ENCODE results near the gene SLC51A. TPM values are rescaled to one million over a fixed set of nuclear protein-coding genes. Genes with fewer than 3 reads are reported as not detected.

Gene SLC51A
- total and polyA plus RNA-seq, 2 of the 8 experiments (the other 6 are each of a cell fraction or from before 2014, with no cell fraction given): 6.3 to 9.8 TPM

DNA sequence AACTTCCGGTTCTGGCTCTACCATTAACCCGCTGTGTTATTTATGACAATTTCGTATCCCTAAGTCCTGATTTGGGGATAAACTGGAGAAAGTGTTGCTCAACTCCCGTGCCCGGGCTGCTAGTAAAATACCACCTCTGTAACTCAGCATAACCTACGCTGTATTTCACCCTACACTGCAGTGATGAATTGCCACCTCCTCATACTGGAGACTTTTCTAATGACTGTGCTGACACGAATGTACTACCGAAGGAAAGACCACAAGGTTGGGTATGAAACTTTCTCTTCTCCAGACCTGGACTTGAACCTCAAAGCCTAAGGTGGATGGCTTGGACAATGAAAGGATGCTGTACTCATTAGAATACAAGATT, 16.5 kb downstream of the SLC51A start:
- Histone ChIP-seq H3K4me2 (ENCODE audit: insufficient read depth in 1 of 2, low read depth in 2 of 2, low read length in 2 of 2) (no peak overlapping the region), H3K27me3 (replicated peaks in 1 of 4; ENCODE audit: control insufficient read depth in 3 of 4, extremely low read depth in 1 of 4, insufficient read depth in 3 of 4, low read length in 3 of 4) (no peaks in the 10 kb centered on the region), H2BK15ac (ENCODE audit: low read length) (no peak overlapping the region), H3K9ac (replicated peaks in 1 of 4; ENCODE audit: extremely low read depth in 1 of 4, low read depth in 3 of 4, low read length in 3 of 4) (no peak overlapping the region), H3K4ac (replicated peaks; ENCODE audit: insufficient read length, low read depth, low read length) (no peak overlapping the region), H3K23ac (ENCODE audit: insufficient read length) (no peak overlapping the region), H4K8ac (ENCODE audit: extremely low read depth, insufficient read depth, low read length) (no peak overlapping the region), H2AK5ac (ENCODE audit: low read depth, low read length) (no peak overlapping the region), H3K56ac (replicated peaks; ENCODE audit: insufficient read length, low read depth, low read length) (no peak overlapping the region), H3K79me2 (ENCODE audit: control insufficient read depth in 1 of 2, insufficient read depth in 2 of 2, low read length in 2 of 2) (no peaks in the 10 kb centered on the region), H4K20me1 (replicated peaks in 1 of 2; ENCODE audit: control insufficient read depth in 1 of 2, insufficient read depth in 2 of 2, low read length in 2 of 2) (no peaks in the 10 kb centered on the region), H3K23me2 (ENCODE audit: low read depth, low read length) (no peaks in the 10 kb centered on the region), H3K9me3 (ENCODE audit: insufficient read depth in 2 of 2, low read depth in 1 of 2, low read length in 1 of 2) (no peaks in the 10 kb centered on the region), H2BK20ac (ENCODE audit: low read length) (no peak overlapping the region), H2BK5ac (ENCODE audit: low read depth, low read length) (no peak overlapping the region), H3K36me3 (ENCODE audit: control insufficient read depth in 2 of 4, insufficient read depth in 4 of 4, low read length in 3 of 4) (peaks cover 0 to 7% (median 2%) of the 10 kb centered on the region in 4 experiments; a peak in 1 of 8 replicates), H3K4me3 (ENCODE audit: extremely low read depth in 1 of 4, insufficient read depth in 2 of 4, low read depth in 3 of 4, low read length in 4 of 4) (no peak overlapping the region), H3K79me1 (ENCODE audit: low read depth, low read length) (no peaks in the 10 kb centered on the region), H4K91ac (replicated peaks; ENCODE audit: insufficient read length, low read length) (no peak overlapping the region), H4K5ac (ENCODE audit: insufficient read length, low read depth, low read length) (no peak overlapping the region), H3K27ac (ENCODE audit: low read depth, low read length) (no peak overlapping the region), H3K4me1 (replicated peaks in 1 of 4; ENCODE audit: control insufficient read depth in 3 of 4, insufficient read depth in 4 of 4, low read length in 3 of 4) (no peaks in the 10 kb centered on the region), H3K18ac (ENCODE audit: extremely low read depth, low read length) (no peak overlapping the region), H3K14ac (ENCODE audit: insufficient read length) (no peak overlapping the region), H2AFZ (ENCODE audit: low read length) (no peak overlapping the region), H2BK120ac (replicated peaks; ENCODE audit: low read depth, low read length) (no peak overlapping the region), H2BK12ac (ENCODE audit: low read depth, low read length) (no peak overlapping the region)
- FAIRE-seq (no peak), DNase-seq (ENCODE audit: low read depth in 1 of 2, low spot score in 2 of 2) (no peak)
- CTCF ChIA-PET (ENCODE audit: partially characterized antibody): interaction anchor here (0.8 to 1.5 kb wide), 3 partner anchors 17 to 36 kb away, joined by 3 read pairs; no protein-coding TSS in a partner anchor
- POLR2A ChIA-PET (ENCODE audit: partially characterized antibody): interaction anchor here (0.6 kb wide), 1 partner anchor 16 kb away, joined by 3 read pairs; no protein-coding TSS in a partner anchor
- WGBS, 2 experiments (ENCODE audit: extremely low coverage in 1 of 2, insufficient coverage in 1 of 2, insufficient read length in 1 of 2, insufficient replicate concordance in 2 of 2, low coverage in 1 of 2, low lambda C conversion rate in 2 of 2, missing lambda C conversion rate in 1 of 2): 87% methylated on average over 8 of the region's 8 CpGs; no CpG with 5 or more reads in 1 of the 2 experiments
- TF ChIP-seq JUN (IDR thresholded peaks at IDR 0.05; ENCODE audit: low read depth, low read length) (no peak), SP4 (IDR thresholded peaks at IDR 0.05; ENCODE audit: low read length) (no peak), PHF8 (conservative IDR thresholded peaks at IDR 0.05; ENCODE audit: low read depth, low read length) (no peak), RBBP5 (IDR thresholded peaks at IDR 0.05; ENCODE audit: borderline replicate concordance, low read depth, low read length) (no peak), RAD21 (IDR thresholded peaks at IDR 0.05 in 1 of 2, conservative IDR thresholded peaks at IDR 0.05 in 1 of 2; ENCODE audit: low read depth in 2 of 2, low read length in 2 of 2) (no peak), SIX5 (IDR thresholded peaks at IDR 0.05; ENCODE audit: low read depth, low read length) (no peak), EP300 (IDR thresholded peaks at IDR 0.05; ENCODE audit: borderline replicate concordance in 1 of 2, low read depth in 2 of 2, low read length in 2 of 2) (no peak), KDM1A (IDR thresholded peaks at IDR 0.05; ENCODE audit: borderline replicate concordance, low read length) (no peak), TCF12 (IDR thresholded peaks at IDR 0.05; ENCODE audit: low read depth, low read length) (no peak), CEBPB (IDR thresholded peaks at IDR 0.05; ENCODE audit: low read depth, low read length) (no peak), TAF1 (IDR thresholded peaks at IDR 0.05; ENCODE audit: low read depth, low read length) (no peak), POLR2A (IDR thresholded peaks at IDR 0.05; ENCODE audit: control extremely low read depth in 1 of 2, low read depth in 2 of 2, low read length in 2 of 2) (no peak), ZNF274 (IDR thresholded peaks at IDR 0.05; ENCODE audit: borderline replicate concordance, extremely low read depth, low read length) (no peak), YY1 (IDR thresholded peaks at IDR 0.05; ENCODE audit: low read depth, low read length) (no peak)
- TF ChIP-seq, protein P1, sequence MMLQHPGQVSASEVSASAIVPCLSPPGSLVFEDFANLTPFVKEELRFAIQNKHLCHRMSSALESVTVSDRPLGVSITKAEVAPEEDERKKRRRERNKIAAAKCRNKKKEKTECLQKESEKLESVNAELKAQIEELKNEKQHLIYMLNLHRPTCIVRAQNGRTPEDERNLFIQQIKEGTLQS (IDR thresholded peaks at IDR 0.05; ENCODE audit: insufficient read depth, low read depth, low read length): no peak
